GM12865 (cell line): ENCODE data around the gene FAM171A1.

ENCODE experiments used
- DNase-seq: peaks from one replicate; pipeline ENCODE4 v3.0.0; 2010; ENCODE audit warnings: low read depth
- H3K4me3 ChIP-seq: 2 replicates; pipeline ENCODE4 v1.5.1; 2011; ENCODE audit warnings: mild to moderate bottlenecking, low read depth, low read length, control low read depth
- TF ChIP-seq, protein P1 (sequence below): IDR thresholded peaks from 2 replicates; pipeline ENCODE4 v1.5.1; 2011; ENCODE audit warnings: low read length, control low read depth, low read depth, inconsistent platforms; ENCODE audit not compliant: insufficient read depth; ENCODE audit errors: missing control alignments

Gene FAM171A1

DNA sequence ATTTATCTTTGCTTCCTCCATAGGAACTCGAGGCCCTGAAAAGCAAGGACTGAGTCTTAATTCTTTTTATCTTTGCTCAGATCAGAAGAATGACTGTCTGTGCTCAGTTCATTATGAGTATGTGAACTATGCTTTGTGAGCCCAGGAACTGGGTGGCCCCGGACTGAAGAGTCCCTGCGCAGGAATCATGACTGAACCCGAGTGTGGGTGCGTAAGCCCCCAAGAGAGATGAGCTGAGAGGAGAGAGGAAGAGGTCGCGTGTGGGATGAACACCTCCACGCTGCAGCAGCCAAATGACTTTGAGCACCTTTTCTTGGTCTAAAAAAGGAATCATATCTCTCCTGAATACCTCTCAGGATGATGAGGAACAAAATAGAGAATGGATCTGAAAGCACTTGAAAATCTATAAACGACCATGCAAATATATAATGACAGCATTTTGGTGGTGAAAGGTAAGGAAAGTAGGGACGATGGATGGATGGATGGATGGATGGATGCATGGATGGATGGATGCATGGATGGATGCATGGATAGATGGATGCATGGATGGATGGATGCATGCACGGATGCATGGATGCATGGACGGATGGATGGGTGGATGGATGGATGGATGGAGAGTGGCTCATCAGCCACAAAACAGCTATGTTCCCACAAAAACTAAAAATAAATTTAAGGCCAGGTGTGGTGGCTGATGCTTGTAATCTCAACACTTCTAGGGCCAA lies 19.8 kb downstream of the FAM171A1 start:
- no peak overlapping the region for H3K4me3 ChIP-seq
- DNase-seq: no peak
- TF ChIP-seq, protein P1, sequence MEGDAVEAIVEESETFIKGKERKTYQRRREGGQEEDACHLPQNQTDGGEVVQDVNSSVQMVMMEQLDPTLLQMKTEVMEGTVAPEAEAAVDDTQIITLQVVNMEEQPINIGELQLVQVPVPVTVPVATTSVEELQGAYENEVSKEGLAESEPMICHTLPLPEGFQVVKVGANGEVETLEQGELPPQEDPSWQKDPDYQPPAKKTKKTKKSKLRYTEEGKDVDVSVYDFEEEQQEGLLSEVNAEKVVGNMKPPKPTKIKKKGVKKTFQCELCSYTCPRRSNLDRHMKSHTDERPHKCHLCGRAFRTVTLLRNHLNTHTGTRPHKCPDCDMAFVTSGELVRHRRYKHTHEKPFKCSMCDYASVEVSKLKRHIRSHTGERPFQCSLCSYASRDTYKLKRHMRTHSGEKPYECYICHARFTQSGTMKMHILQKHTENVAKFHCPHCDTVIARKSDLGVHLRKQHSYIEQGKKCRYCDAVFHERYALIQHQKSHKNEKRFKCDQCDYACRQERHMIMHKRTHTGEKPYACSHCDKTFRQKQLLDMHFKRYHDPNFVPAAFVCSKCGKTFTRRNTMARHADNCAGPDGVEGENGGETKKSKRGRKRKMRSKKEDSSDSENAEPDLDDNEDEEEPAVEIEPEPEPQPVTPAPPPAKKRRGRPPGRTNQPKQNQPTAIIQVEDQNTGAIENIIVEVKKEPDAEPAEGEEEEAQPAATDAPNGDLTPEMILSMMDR: no peak

DNA sequence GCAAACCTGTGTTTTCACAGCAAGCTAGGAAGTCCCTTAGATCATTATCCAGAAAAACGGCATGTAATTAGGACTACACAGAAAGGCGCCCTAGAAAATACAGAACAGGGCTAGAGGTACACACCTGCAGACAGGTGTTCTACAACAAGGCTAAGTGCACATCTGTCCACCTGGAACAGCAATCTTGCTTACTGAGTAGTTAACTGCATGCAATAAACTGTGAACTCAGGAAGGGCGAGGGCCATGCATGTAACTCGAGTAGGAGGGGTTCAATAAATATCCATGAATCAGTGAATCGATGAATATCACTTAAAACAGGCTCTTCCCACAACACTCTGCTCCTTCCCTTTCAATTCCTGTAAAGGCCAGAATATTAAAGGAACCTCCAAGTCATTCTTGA lies 22.0 kb downstream of the FAM171A1 start:
- TF ChIP-seq, protein P1: no peak
- DNase-seq: no peak
- no peak overlapping the region for H3K4me3 ChIP-seq

DNA sequence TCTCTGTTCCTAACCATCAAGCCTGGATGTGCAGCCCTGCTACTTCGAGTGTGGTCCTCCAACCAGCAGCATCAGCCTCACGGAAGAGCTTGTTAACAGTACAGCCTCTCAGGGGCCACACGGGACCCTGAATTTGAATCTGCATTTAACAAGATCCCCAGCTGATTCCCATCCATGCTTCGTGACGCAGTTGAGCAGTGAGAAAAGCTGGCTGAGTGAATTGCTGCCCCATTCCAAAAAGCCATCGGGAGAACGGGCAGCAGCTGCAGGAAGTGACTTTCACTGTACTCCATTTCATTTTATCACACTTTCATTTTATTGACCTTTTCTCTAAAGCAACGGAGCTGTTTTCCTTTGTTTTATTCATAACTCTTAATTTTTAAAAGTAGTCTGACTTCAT lies 22.5 kb downstream of the FAM171A1 start:
- H3K4me3 ChIP-seq: no peak overlapping the region
- DNase-seq: no peak
- TF ChIP-seq, protein P1: no peak

DNA sequence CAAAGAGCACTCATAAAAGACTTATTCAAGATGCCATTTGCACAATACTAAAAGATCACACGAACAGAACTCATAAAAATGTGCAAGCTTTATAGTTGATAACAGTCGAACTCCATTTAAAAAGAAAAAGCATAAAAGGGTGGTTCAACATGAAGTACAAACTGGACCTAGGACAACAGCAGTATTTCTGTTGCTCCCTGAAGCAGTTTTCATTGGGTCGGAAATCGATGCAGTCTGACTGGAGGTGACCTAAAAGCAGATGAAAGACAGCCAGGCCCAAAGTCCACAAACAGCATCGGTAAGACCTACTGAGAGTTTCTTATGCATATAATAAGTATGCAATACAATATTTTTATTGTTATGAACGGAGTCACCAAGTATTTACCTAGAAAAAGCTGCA lies 23.9 kb downstream of the FAM171A1 start:
- no peak for DNase-seq
- no peak overlapping the region for H3K4me3 ChIP-seq
- TF ChIP-seq, protein P1: no peak

DNA sequence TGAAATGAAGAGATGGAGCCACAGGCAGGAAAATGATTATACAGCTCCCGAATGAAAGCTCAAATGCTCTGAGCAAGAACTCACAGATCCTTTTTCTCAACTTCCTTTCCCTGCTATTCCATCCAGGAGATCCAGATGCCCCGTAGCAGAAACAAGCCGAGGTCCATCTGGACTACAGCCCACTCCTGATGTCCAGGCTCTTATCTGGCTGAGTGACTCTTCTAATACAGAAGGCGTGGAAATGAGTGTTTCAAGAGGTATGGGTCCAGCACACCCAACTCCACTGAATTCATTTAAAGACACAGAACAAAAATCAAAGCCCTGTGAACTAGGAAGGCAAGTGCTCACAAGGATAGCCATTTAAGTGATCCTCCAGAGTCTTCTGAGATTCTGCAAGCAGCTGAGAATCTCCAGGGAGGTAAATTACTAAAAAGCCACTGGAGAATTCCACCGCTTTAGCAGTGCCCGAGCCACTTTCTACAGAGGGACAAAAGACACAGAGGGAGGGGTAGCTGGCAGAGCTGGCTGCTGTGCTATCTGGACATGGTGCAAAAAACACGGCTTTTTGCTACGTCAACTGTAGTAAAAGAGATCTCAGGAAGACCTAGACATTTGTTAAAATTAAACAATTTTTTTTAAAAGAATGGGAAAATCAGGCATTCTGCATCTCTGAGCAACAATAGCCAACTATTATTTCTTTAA lies 24.5 kb downstream of the FAM171A1 start:
- no peak overlapping the region for H3K4me3 ChIP-seq
- TF ChIP-seq, protein P1: no peak
- DNase-seq: no peak

DNA sequence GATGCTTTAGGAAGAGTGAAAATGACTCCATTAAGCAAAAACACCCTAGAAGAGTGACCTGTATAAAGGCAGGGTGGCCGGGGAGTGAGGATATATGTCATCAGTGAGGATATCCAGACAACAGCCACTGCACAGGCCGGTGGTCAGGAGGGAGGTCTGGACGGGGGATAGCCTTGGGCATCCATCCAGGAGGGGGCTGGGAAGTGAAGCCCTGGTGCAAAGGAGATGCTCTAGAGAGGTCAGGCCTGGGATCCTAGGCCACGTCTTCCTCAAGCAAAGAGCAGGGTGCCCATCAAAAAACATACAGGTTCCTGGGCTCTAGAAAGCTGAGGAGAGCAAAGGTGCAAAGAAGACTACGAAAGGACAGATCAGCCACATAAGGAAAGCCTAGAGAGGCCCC lies 25.6 kb downstream of the FAM171A1 start:
- H3K4me3 ChIP-seq: no peak overlapping the region
- DNase-seq: no peak
- TF ChIP-seq, protein P1: no peak
